GM06990 (cell line): ENCODE measurements around the gene FNIP1.
A peak's percentile ranks its signal among the peaks of the same experiment; 100 is the strongest.

Source experiments
- DNase-seq: peaks from one replicate; pipeline ENCODE4 v3.0.0-alpha.2; 2011; ENCODE audit not compliant: insufficient read length; ENCODE audit errors: extremely low read depth
- H3K27me3 ChIP-seq: replicated peaks from 2 replicates; pipeline ENCODE4 v1.6.0; 2011; ENCODE audit warnings: low read length; ENCODE audit not compliant: control insufficient read depth, insufficient read depth
- H3K36me3 ChIP-seq: 2 replicates; pipeline ENCODE4 v1.5.1; 2011; ENCODE audit warnings: low read length; ENCODE audit not compliant: control insufficient read depth, insufficient read depth
- H3K4me3 ChIP-seq: replicated peaks from 2 replicates; pipeline ENCODE4 v1.5.1; 2011; ENCODE audit warnings: low read depth, mild to moderate bottlenecking, control low read depth, low read length
- CTCF ChIP-seq: IDR thresholded peaks from 2 replicates; pipeline ENCODE4 v1.5.1; 2011; ENCODE audit warnings: low read length, control low read depth, mild to moderate bottlenecking, inconsistent platforms; ENCODE audit not compliant: insufficient read depth, poor library complexity, severe bottlenecking

FNIP1 gene

GRCh38 chr5:131659290-131659689 lies 137.5 kb downstream of the FNIP1 start:
- Histone ChIP-seq H3K27me3 (no peaks in the 10 kb centered on the region), H3K36me3 (peaks cover 8% of the 10 kb centered on the region), H3K4me3 (no peak overlapping the region)
- TF ChIP-seq CTCF = no peak
- no peak for DNase-seq

GRCh38 chr5:131654776-131655175 lies 142.0 kb downstream of the FNIP1 start:
- no peak overlapping the region for H3K4me3 ChIP-seq
- no peak for TF ChIP-seq CTCF
- no peak for DNase-seq
- H3K27me3 ChIP-seq = no peaks in the 10 kb centered on the region
- H3K36me3 ChIP-seq = peaks cover 8% of the 10 kb centered on the region

GRCh38 chr5:131654309-131654708 lies 142.5 kb downstream of the FNIP1 start:
- DNase-seq = no peak
- no peaks in the 10 kb centered on the region for H3K27me3 ChIP-seq
- H3K36me3 ChIP-seq = peaks cover 4% of the 10 kb centered on the region
- no peak for TF ChIP-seq CTCF
- no peak overlapping the region for H3K4me3 ChIP-seq

GRCh38 chr5:131649161-131649560 lies 147.7 kb downstream of the FNIP1 start:
- TF ChIP-seq CTCF = no peak
- DNase-seq = no peak
- Histone ChIP-seq H3K4me3 (no peak overlapping the region), H3K27me3 (no peaks in the 10 kb centered on the region), H3K36me3 (peaks cover 4% of the 10 kb centered on the region)

GRCh38 chr5:131647048-131647769 lies 149.6 kb downstream of the FNIP1 start:
- Histone ChIP-seq H3K4me3 (no peak overlapping the region), H3K36me3 (peaks cover 4% of the 10 kb centered on the region), H3K27me3 (no peaks in the 10 kb centered on the region)
- TF ChIP-seq CTCF = no peak
- peak; percentile 29 for DNase-seq

GRCh38 chr5:131644822-131645221 lies 152.0 kb downstream of the FNIP1 start:
- no peak for TF ChIP-seq CTCF
- no peak overlapping the region for H3K4me3 ChIP-seq
- H3K27me3 ChIP-seq = no peaks in the 10 kb centered on the region
- no peaks in the 10 kb centered on the region; the same call in 1 of the 2 replicates for H3K36me3 ChIP-seq
- no peak for DNase-seq
